ENCODE measurements around the gene ZNF12.
"Not testable (repeated sequence)": the region's sequence is repeated elsewhere in the genome, so short reads cannot be mapped to it uniquely, and the experiment has no call there.

- TF ChIP-seq CTCF (IDR thresholded peaks at IDR 0.05; ENCODE audit: insufficient read depth, low read length); REST (IDR thresholded peaks at IDR 0.05; ENCODE audit: insufficient replicate concordance, low read depth); POLR2AphosphoS5 (IDR thresholded peaks at IDR 0.05; ENCODE audit: low read depth); GABPA (IDR thresholded peaks at IDR 0.05; ENCODE audit: low read depth): not testable (repeated sequence)
Observed at GRCh38 chr7:6753964-6754363, 47.2 kb upstream of the ZNF12 start, which contains the start of gene RSPH10B2.

Data from HL-60 (cell line).